SK-N-SH (cell line): ENCODE data around the gene CC2D2B. TPM values are rescaled to one million over a fixed set of nuclear protein-coding genes. Genes with fewer than 3 reads are reported as not detected.

Source experiments
- CTCF ChIA-PET: fragments of 300-600, 350-600 bp; formaldehyde crosslinking; extraction: SDS; loops from one replicate; lab custom pipeline; 2021; lab: Yijun Ruan, JAX
- POLR2A ChIA-PET: fragments of 350-600 bp; sonication (Branson Sonifier 250); formaldehyde crosslinking; extraction: SDS; loops from one replicate; lab custom pipeline; 2020; ENCODE audit warnings: antibody characterized with exemption, inconsistent platforms; lab: Yijun Ruan, JAX
- DNase-seq: peaks from one replicate; pipeline ENCODE4 v3.0.0; 2012
- H2AFZ ChIP-seq: fragments of 200-600 bp; sonication (generic); 2 replicates; pipeline ENCODE4 v1.8.1; 2016; ENCODE audit warnings: antibody characterized with exemption, mild to moderate bottlenecking, low read depth
- H3F3A ChIP-seq: fragments of 200-600 bp; sonication (generic); replicated peaks from 2 replicates; pipeline ENCODE3; 2016; ENCODE audit warnings: antibody characterized with exemption, mild to moderate bottlenecking; ENCODE audit not compliant: insufficient read depth
- H3K27ac ChIP-seq, 2 experiments: fragments of 200-500 bp in 1 of 2; fragments of 200-600 bp in 1 of 2; sonication (Bioruptor generic) in 1 of 2; sonication (generic), shearing (Covaris generic) in 1 of 2; 2 replicates each; pipeline versions ENCODE4 v1.5.1 to v1.6.1; 2014 to 2016; ENCODE audit warnings: low read depth in 2 of 2, inconsistent platforms in 1 of 2, low read length in 1 of 2, mild to moderate bottlenecking in 1 of 2, mixed read lengths in 1 of 2
- H3K27me3 ChIP-seq: fragments of 200-600 bp; sonication (generic), shearing (Covaris generic); 2 replicates; pipeline ENCODE4 v1.6.1; 2016; ENCODE audit warnings: mixed run types; ENCODE audit not compliant: insufficient read depth
- H3K36me3 ChIP-seq, 2 experiments: fragments of 200-500 bp in 1 of 2; fragments of 200-600 bp in 1 of 2; sonication (Bioruptor generic) in 1 of 2; sonication (generic) in 1 of 2; replicated peaks in 1 of 2; 2 replicates each; pipeline versions ENCODE3 to v1.5.1; 2014 to 2016; ENCODE audit warnings: low read length in 1 of 2, mild to moderate bottlenecking in 1 of 2; ENCODE audit not compliant: insufficient read depth in 2 of 2, control insufficient read depth in 1 of 2
- H3K4me1 ChIP-seq, 2 experiments: fragments of 200-500 bp in 1 of 2; fragments of 200-600 bp in 1 of 2; sonication (Bioruptor generic) in 1 of 2; sonication (generic), shearing (Covaris generic) in 1 of 2; 2 replicates each; pipeline versions ENCODE4 v1.5.1 to v1.6.1; 2014 to 2016; ENCODE audit warnings: low read depth in 1 of 2, low read length in 1 of 2, mixed run types in 1 of 2; ENCODE audit not compliant: insufficient read depth in 2 of 2, control insufficient read depth in 1 of 2
- H3K4me2 ChIP-seq: fragments of 200-600 bp; sonication (generic), shearing (Covaris generic); 2 replicates; pipeline ENCODE4 v1.6.1; 2017; ENCODE audit warnings: mixed run types
- H3K4me3 ChIP-seq, 2 experiments: fragments of 200-500 bp in 1 of 2; fragments of 200-600 bp in 1 of 2; sonication (Bioruptor generic) in 1 of 2; sonication (generic), shearing (Covaris generic) in 1 of 2; 2 replicates each; pipeline versions ENCODE4 v1.5.1 to v1.8.1; 2014 to 2016; ENCODE audit warnings: low read depth in 2 of 2, inconsistent platforms in 1 of 2, low read length in 1 of 2, mild to moderate bottlenecking in 1 of 2, mixed read lengths in 1 of 2, moderate library complexity in 1 of 2
- H3K79me2 ChIP-seq: fragments of 200-600 bp; sonication (generic); 2 replicates; pipeline ENCODE4 v1.8.1; 2017; ENCODE audit warnings: mild to moderate bottlenecking; ENCODE audit not compliant: insufficient read depth
- H3K9ac ChIP-seq: fragments of 200-600 bp; sonication (generic); 2 replicates; pipeline ENCODE4 v1.6.1; 2017; ENCODE audit warnings: mixed run types
- H3K9me2 ChIP-seq: fragments of 200-600 bp; sonication (generic); 2 replicates; pipeline ENCODE4 v1.6.1; 2017; ENCODE audit warnings: mixed run types
- H3K9me3 ChIP-seq: fragments of 200-600 bp; sonication (generic); 2 replicates; pipeline ENCODE4 v1.6.1; 2017; ENCODE audit warnings: mixed run types, mild to moderate bottlenecking, moderate library complexity
- H4K20me1 ChIP-seq: fragments of 200-600 bp; sonication (generic); 2 replicates; pipeline ENCODE4 v1.6.1; 2017; ENCODE audit warnings: mild to moderate bottlenecking, mixed run types; ENCODE audit not compliant: insufficient read depth
- CHD2 ChIP-seq: fragments of 150-350 bp; IDR thresholded peaks from 2 replicates; pipeline ENCODE4 v1.6.1; 2018; ENCODE audit warnings: low read length; ENCODE audit not compliant: partially characterized antibody
- CTCF ChIP-seq: fragments of 200-600 bp; sonication (generic); IDR thresholded peaks from 2 replicates; pipeline ENCODE4 v1.6.1; 2017; ENCODE audit warnings: antibody characterized with exemption, mild to moderate bottlenecking, moderate library complexity
- ELF1 ChIP-seq: IDR thresholded peaks from 2 replicates; pipeline ENCODE4 v1.4.0; 2012
- FOXJ3 ChIP-seq: sonication (generic); formaldehyde crosslinking; IDR thresholded peaks from 2 replicates; pipeline ENCODE4 v1.5.1; 2020; ENCODE audit warnings: mild to moderate bottlenecking, missing genetic modification reagents
- GABPA ChIP-seq: IDR thresholded peaks from 2 replicates; pipeline ENCODE4 v1.4.0; 2012; ENCODE audit warnings: low read depth, mild to moderate bottlenecking
- GATA2 ChIP-seq: sonication (generic); formaldehyde crosslinking; IDR thresholded peaks from 2 replicates; pipeline ENCODE4 v1.5.0; 2020; ENCODE audit warnings: mild to moderate bottlenecking, missing genetic modification reagents
- IRF3 ChIP-seq: fragments of 150-350 bp; IDR thresholded peaks from 2 replicates; pipeline ENCODE4 v1.6.1; 2016; ENCODE audit warnings: mild to moderate bottlenecking, low read depth, low read length
- MXI1 ChIP-seq: IDR thresholded peaks from 2 replicates; pipeline ENCODE4 v1.6.1; 2012; ENCODE audit warnings: mild to moderate bottlenecking, low read depth, low read length, improper control_type of control experiment
- NRF1 ChIP-seq: IDR thresholded peaks from 2 replicates; pipeline ENCODE4 v1.6.1; 2012; ENCODE audit warnings: low read depth, mild to moderate bottlenecking, low read length
- RAD21 ChIP-seq: IDR thresholded peaks from 2 replicates; pipeline ENCODE4 v1.6.1; 2012; ENCODE audit warnings: mild to moderate bottlenecking, low read length
- RCOR1 ChIP-seq: fragments of 150-350 bp; IDR thresholded peaks from 2 replicates; pipeline ENCODE4 v1.6.1; 2017; ENCODE audit warnings: antibody characterized with exemption, low read length
- SMC3 ChIP-seq: IDR thresholded peaks from 2 replicates; pipeline ENCODE4 v1.6.1; 2012; ENCODE audit warnings: low read depth, low read length, improper control_type of control experiment
- TAF1 ChIP-seq: IDR thresholded peaks from 2 replicates; pipeline ENCODE4 v1.6.1; 2012; ENCODE audit warnings: low read depth, mild to moderate bottlenecking, low read length, moderate library complexity, borderline replicate concordance
- TEAD4 ChIP-seq: IDR thresholded peaks from 2 replicates; pipeline ENCODE4 v1.4.0; 2012; ENCODE audit warnings: mild to moderate bottlenecking, borderline replicate concordance; ENCODE audit not compliant: insufficient read depth
- USF2 ChIP-seq: fragments of 150-350 bp; IDR thresholded peaks from 2 replicates; pipeline ENCODE4 v1.6.1; 2017; ENCODE audit warnings: antibody characterized with exemption, low read length, low read depth, borderline replicate concordance
- YY1 ChIP-seq: IDR thresholded peaks from 2 replicates; pipeline ENCODE4 v1.4.0; 2012; ENCODE audit warnings: low read depth, mild to moderate bottlenecking
- WGBS: methylation state at CpG from one replicate; pipeline ENCODE4 v1.1.6; 2017; ENCODE audit warnings: low lambda C conversion rate; 5-methylcytosine and 5-hydroxymethylcytosine counted together
- polyA plus RNA-seq, 3 experiments: library from polyadenylated mRNA; depleted of rRNA; stranded (reverse); fragments of >200 nt; gene quantifications; 2 replicates each; pipeline ENCODE4 v1.2.3, GENCODE V29; 2012

Gene CC2D2B
- polyA plus RNA-seq, 1 of the 3 experiments (the other 2 are of a cell fraction) = not detected

GRCh38 chr10:96025566-96025965 lies 117.8 kb downstream of the CC2D2B start:
- Histone ChIP-seq H3K4me3 (no peak overlapping the region), H3K79me2 (no peaks in the 10 kb centered on the region), H3K36me3 (no peaks in the 10 kb centered on the region), H3K4me1 (no peaks in the 10 kb centered on the region), H3K9ac (no peak overlapping the region), H3K27ac (no peak overlapping the region), H3K9me2 (no peaks in the 10 kb centered on the region), H3F3A (no peaks in the 10 kb centered on the region), H2AFZ (no peak overlapping the region), H3K27me3 (no peaks in the 10 kb centered on the region), H3K4me2 (no peak overlapping the region)
- 73% methylated on average over 2 of the region's 3 CpGs for WGBS
- CTCF ChIA-PET = interaction anchor here (1.1 kb wide), 1 partner anchor 8 kb away, joined by 3 read pairs; no protein-coding TSS in a partner anchor
- DNase-seq = no peak
- TF ChIP-seq IRF3 (no peak), FOXJ3 (CRISPR knock-in tag) (no peak), TAF1 (no peak), ELF1 (no peak), CTCF (peak; percentile 18; the same call in 1 of the 2 replicates)
- TF ChIP-seq, all 33 proteins: peak for 1
- Histone ChIP-seq H4K20me1 (no peaks in the 10 kb centered on the region), H3K9me3 (no peaks in the 10 kb centered on the region)
- POLR2A ChIA-PET = no interaction called here

GRCh38 chr10:96034625-96035024 lies 126.8 kb downstream of the CC2D2B start:
- ChIA-PET POLR2A (no interaction called here), CTCF (no interaction called here)
- H3K27me3 ChIP-seq = no peaks in the 10 kb centered on the region
- H3K4me1 ChIP-seq = no peaks in the 10 kb centered on the region
- H3F3A ChIP-seq = no peaks in the 10 kb centered on the region
- H3K27ac ChIP-seq = no peak overlapping the region
- no peaks in the 10 kb centered on the region for H3K36me3 ChIP-seq
- no peak overlapping the region for H2AFZ ChIP-seq
- no peak overlapping the region for H3K4me3 ChIP-seq
- TF ChIP-seq YY1 = no peak
- TF ChIP-seq GATA2 (CRISPR knock-in tag) = no peak
- no peak for TF ChIP-seq GABPA
- TF ChIP-seq NRF1 = no peak
- TF ChIP-seq RCOR1 = no peak
- TF ChIP-seq USF2 = no peak
- no peak for TF ChIP-seq TEAD4
- TF ChIP-seq SMC3 = no peak
- TF ChIP-seq CHD2 = no peak
- TF ChIP-seq RAD21 = no peak
- no peak for TF ChIP-seq MXI1
- H3K9ac ChIP-seq = no peak overlapping the region
- H4K20me1 ChIP-seq = no peaks in the 10 kb centered on the region
- no peaks in the 10 kb centered on the region for H3K9me2 ChIP-seq
- H3K9me3 ChIP-seq = no peaks in the 10 kb centered on the region
- H3K4me2 ChIP-seq = no peak overlapping the region
- DNase-seq = no peak
- H3K79me2 ChIP-seq = no peaks in the 10 kb centered on the region
- 76% methylated on average over 1 of the region's 1 CpG for WGBS
